ENCODE measurements around the gene AKAP5. TPM values are rescaled to one million over a fixed set of nuclear protein-coding genes. Genes with fewer than 3 reads are reported as not detected.

The AKAP5 gene
- total and polyA plus RNA-seq, 4 experiments from 2014 or later: 0.11 to 0.20 (median 0.14) TPM; not detected in 1

GRCh38 chr14:64503434-64504309 is 38.4 kb downstream of the AKAP5 start, which contains the start of gene ZBTB25:
TSS of gene ZBTB25 (minus strand) at chr14:64503838. CDS start at chr14:64490533, 13,305 bp downstream.
- Mint-ChIP-seq H3K27me3 (peaks cover 0 to 2% of the 10 kb centered on the region in 2 donors), H3K4me3 (peak within 1 kb of the TSS; percentile 96 to 100 (median 98)), H3K27ac (peak within 1 kb of the TSS; percentile 99 to 100 (median 100)), H3K36me3 (peaks cover 0 to 41% of the 10 kb centered on the region in 2 donors), H3K9me3 (peaks cover 0 to 3% (median 0%) of the 10 kb centered on the region in 8 donors), H3K4me1 (peaks cover 33 to 84% (median 42%) of the 10 kb centered on the region in 4 donors)
- peak; percentile 97 to 100 (median 98) for DNase-seq
- intact Hi-C loops (cut with micrococcal nuclease): loop anchor here (1.0 to 2.0 kb wide), 6 partner anchors 8 to 651 kb away; partner anchors contain the start of genes CHURC1 and SYNE2
- Histone ChIP-seq H3K27ac (ENCODE audit: low read depth, low read length) (peak within 1 kb of the TSS; percentile 100), H3K27me3 (ENCODE audit: insufficient read depth, low read length) (no peaks in the 10 kb centered on the region), H3K36me3 (ENCODE audit: insufficient read depth, low read length) (no peaks in the 10 kb centered on the region), H3K4me3 (ENCODE audit: low read length in 2 of 2) (peak within 1 kb of the TSS; percentile 78 to 87), H3K9me3 (ENCODE audit: control insufficient read depth in 1 of 2, low read length in 2 of 2) (no peaks in the 10 kb centered on the region), H3K4me1 (ENCODE audit: insufficient read depth, low read length) (peaks cover 59% of the 10 kb centered on the region)
- ChIA-PET POLR2A (ENCODE audit: partially characterized antibody) (interaction anchor here (0.6 to 12.6 kb wide), 31 partner anchors 8 to 908 kb away, joined by 3 to 318 read pairs (median 5); partner anchors contain the start of genes AKAP5, HSPA2, MTHFD1 and SPTB), CTCF (ENCODE audit: partially characterized antibody) (interaction anchor here (1.1 to 5.3 kb wide), 7 partner anchors 7 to 75 kb away, joined by 4 to 28 read pairs (median 8); no protein-coding TSS in a partner anchor)

- intact Hi-C loops (cut with micrococcal nuclease): loop anchor here (1.0 kb wide), 1 partner anchor 410 kb away; the partner anchor contains the start of gene CHURC1
- H3K27me3 Mint-ChIP-seq: peaks cover 0 to 2% of the 10 kb centered on the region in 2 donors
- ChIA-PET POLR2A (ENCODE audit: partially characterized antibody) (interaction anchor here (0.9 to 12.6 kb wide), 29 partner anchors 9 to 907 kb away, joined by 3 to 318 read pairs (median 4); partner anchors contain the start of genes AKAP5, HSPA2, MTHFD1 and SPTB), CTCF (ENCODE audit: partially characterized antibody) (interaction anchor here (1.0 to 5.3 kb wide), 3 partner anchors 19 to 74 kb away, joined by 3 to 28 read pairs (median 8); no protein-coding TSS in a partner anchor)
- peak; percentile 86 to 92 (median 89) for DNase-seq
- H3K4me3 Mint-ChIP-seq: peak within 1 kb of the TSS; percentile 95 to 100 (median 98)
- peaks cover 0 to 37% of the 10 kb centered on the region in 2 donors for H3K36me3 Mint-ChIP-seq
- H3K4me1 Mint-ChIP-seq: peaks cover 39 to 84% (median 45%) of the 10 kb centered on the region in 4 donors
- Histone ChIP-seq H3K4me3 (ENCODE audit: low read length in 2 of 2) (peak within 1 kb of the TSS; percentile 78 to 87), H3K27me3 (ENCODE audit: insufficient read depth, low read length) (no peaks in the 10 kb centered on the region), H3K4me1 (ENCODE audit: insufficient read depth, low read length) (peaks cover 59% of the 10 kb centered on the region), H3K9me3 (ENCODE audit: control insufficient read depth in 1 of 2, low read length in 2 of 2) (no peaks in the 10 kb centered on the region), H3K27ac (ENCODE audit: low read depth, low read length) (peak within 1 kb of the TSS; percentile 100), H3K36me3 (ENCODE audit: insufficient read depth, low read length) (no peaks in the 10 kb centered on the region)
- peaks cover 0 to 3% (median 0%) of the 10 kb centered on the region in 8 donors for H3K9me3 Mint-ChIP-seq
- H3K27ac Mint-ChIP-seq: peak within 1 kb of the TSS; percentile 99 to 100 (median 100)
Measured at GRCh38 chr14:64504310-64504896, 39.1 kb downstream of the AKAP5 start, which contains the start of gene ZBTB1. TSS of gene ZBTB1 (plus strand) at chr14:64504770. CDS start at chr14:64521505, 16,735 bp downstream.

GRCh38 chr14:64504897-64505794 is 39.8 kb downstream of the AKAP5 start:
- Mint-ChIP-seq H3K4me3 (peak overlapping the region; percentile 92 to 100 (median 98)), H3K27ac (peak overlapping the region; percentile 99 to 100 (median 100)), H3K4me1 (peaks cover 35 to 82% (median 43%) of the 10 kb centered on the region in 4 donors), H3K9me3 (peaks cover 0 to 3% (median 0%) of the 10 kb centered on the region in 8 donors), H3K27me3 (peaks cover 0 to 2% of the 10 kb centered on the region in 2 donors), H3K36me3 (peaks cover 0 to 30% of the 10 kb centered on the region in 2 donors)
- CTCF ChIA-PET (ENCODE audit: partially characterized antibody): interaction anchor here (1.0 to 5.3 kb wide), 4 partner anchors 16 to 75 kb away, joined by 3 to 28 read pairs (median 6); no protein-coding TSS in a partner anchor
- no peaks in the 10 kb centered on the region for H3K9me3 ChIP-seq (ENCODE audit: control insufficient read depth in 1 of 2, low read length in 2 of 2)
- DNase-seq: peak; percentile 85 to 91 (median 87)
- no peaks in the 10 kb centered on the region for H3K36me3 ChIP-seq (ENCODE audit: insufficient read depth, low read length)
- H3K27ac ChIP-seq (ENCODE audit: low read depth, low read length): peak overlapping the region; percentile 100
- intact Hi-C loops (cut with micrococcal nuclease): loop anchor here (1.0 kb wide), 3 partner anchors 35 to 409 kb away; partner anchors contain the start of genes CHURC1, HSPA2 and MTHFD1
- no peaks in the 10 kb centered on the region for H3K27me3 ChIP-seq (ENCODE audit: insufficient read depth, low read length)
- peaks cover 59% of the 10 kb centered on the region for H3K4me1 ChIP-seq (ENCODE audit: insufficient read depth, low read length)
- POLR2A ChIA-PET (ENCODE audit: partially characterized antibody): interaction anchor here (0.9 to 12.6 kb wide), 28 partner anchors 8 to 907 kb away, joined by 3 to 318 read pairs (median 4); partner anchors contain the start of genes AKAP5, HSPA2, MTHFD1 and SPTB
- H3K4me3 ChIP-seq (ENCODE audit: low read length in 2 of 2): peak overlapping the region; percentile 78 to 87

DNA sequence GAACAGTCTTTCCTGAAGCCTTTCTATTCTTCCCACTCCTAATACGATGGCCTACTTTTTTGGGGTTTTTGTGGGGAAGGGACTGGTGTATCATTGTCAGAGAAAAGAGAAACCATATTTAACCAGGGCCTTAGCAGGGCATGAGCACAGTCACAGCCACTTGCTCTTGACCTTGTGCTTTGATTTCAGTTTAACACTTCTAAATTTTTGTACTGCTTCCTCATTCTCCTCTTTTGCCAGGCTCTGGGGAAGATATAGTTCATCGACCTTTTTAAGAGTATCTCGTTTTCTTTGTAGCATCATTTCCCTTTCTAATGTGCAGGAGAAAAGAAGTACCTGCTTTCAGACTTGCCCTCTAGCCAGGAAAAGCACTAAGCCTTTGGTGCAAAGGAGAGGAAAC is 41.4 kb downstream of the AKAP5 start:
- peaks cover 48 to 82% (median 55%) of the 10 kb centered on the region in 4 donors for H3K4me1 Mint-ChIP-seq
- peak overlapping the region; percentile 100 for H3K27ac ChIP-seq (ENCODE audit: low read depth, low read length)
- peak in 1 of 5 donors; percentile 18 for DNase-seq
- H3K9me3 ChIP-seq (ENCODE audit: control insufficient read depth in 1 of 2, low read length in 2 of 2): no peaks in the 10 kb centered on the region
- peaks cover 5% of the 10 kb centered on the region for H3K36me3 ChIP-seq (ENCODE audit: insufficient read depth, low read length)
- H3K27me3 ChIP-seq (ENCODE audit: insufficient read depth, low read length): no peaks in the 10 kb centered on the region
- H3K27me3 Mint-ChIP-seq: peaks cover 0 to 2% of the 10 kb centered on the region in 2 donors
- ChIA-PET POLR2A (ENCODE audit: partially characterized antibody) (interaction anchor here (2.9 to 12.6 kb wide), 3 partner anchors 8 to 35 kb away, joined by 13 to 318 read pairs (median 75); partner anchors contain the start of gene HSPA2), CTCF (ENCODE audit: partially characterized antibody) (interaction anchor here (6.0 kb wide), 1 partner anchor 12 kb away, joined by 69 read pairs; no protein-coding TSS in a partner anchor)
- H3K4me3 Mint-ChIP-seq: peak overlapping the region; percentile 86 to 100 (median 92)
- H3K36me3 Mint-ChIP-seq: peaks cover 0 to 31% of the 10 kb centered on the region in 2 donors
- H3K27ac Mint-ChIP-seq: peak overlapping the region; percentile 94 to 100 (median 99)
- intact Hi-C loops (cut with micrococcal nuclease): no loop called here
- H3K4me1 ChIP-seq (ENCODE audit: insufficient read depth, low read length): peaks cover 60% of the 10 kb centered on the region
- peaks cover 0 to 3% (median 0%) of the 10 kb centered on the region in 8 donors for H3K9me3 Mint-ChIP-seq
- H3K4me3 ChIP-seq (ENCODE audit: low read length in 2 of 2): peak overlapping the region; percentile 78 to 87

DNA sequence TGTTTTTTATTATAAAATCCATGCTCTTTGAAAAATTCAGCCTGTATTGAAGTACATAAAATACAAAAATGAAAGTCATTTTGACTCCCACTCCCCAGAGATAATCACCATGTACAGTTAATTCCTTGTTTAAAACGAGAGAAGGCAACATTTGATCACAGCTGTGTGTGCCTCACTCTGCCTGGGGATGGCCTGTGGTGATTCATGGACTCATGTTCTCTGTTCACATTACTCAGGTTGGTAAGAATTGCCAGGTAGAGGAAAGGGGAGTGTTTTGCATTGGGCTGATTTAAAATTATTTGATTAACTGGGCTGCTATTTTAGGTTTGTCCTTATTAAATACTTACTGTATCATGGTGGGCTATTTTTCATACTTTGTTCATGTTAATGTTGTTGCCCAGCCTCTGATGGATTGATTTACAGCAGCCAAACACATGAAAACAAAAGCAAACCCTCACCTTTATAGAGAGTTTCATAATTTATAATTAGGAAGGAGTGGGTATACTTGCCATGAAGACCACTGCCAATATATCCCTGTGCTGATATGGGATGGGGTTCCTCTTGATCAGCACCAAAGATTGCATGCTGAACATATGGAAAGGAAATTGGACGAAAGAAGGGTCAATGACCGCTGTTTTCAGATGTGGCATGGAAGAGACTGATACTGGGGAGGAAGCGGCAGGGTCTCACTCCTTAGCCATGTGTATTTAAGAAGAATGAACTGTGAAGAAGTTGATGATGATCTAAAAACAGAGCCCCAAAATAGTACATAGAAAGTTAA is 42.3 kb downstream of the AKAP5 start:
- ChIA-PET CTCF (ENCODE audit: partially characterized antibody) (interaction anchor here (1.0 to 6.0 kb wide), 4 partner anchors 13 to 120 kb away, joined by 3 to 109 read pairs (median 50); no protein-coding TSS in a partner anchor), POLR2A (ENCODE audit: partially characterized antibody) (interaction anchor here (0.6 to 12.6 kb wide), 3 partner anchors 20 to 78 kb away, joined by 3 to 318 read pairs (median 3); no protein-coding TSS in a partner anchor)
- no peaks in the 10 kb centered on the region for H3K27me3 ChIP-seq (ENCODE audit: insufficient read depth, low read length)
- H3K36me3 ChIP-seq (ENCODE audit: insufficient read depth, low read length): peaks cover 6% of the 10 kb centered on the region
- H3K4me3 Mint-ChIP-seq: peak overlapping the region; percentile 86 to 100 (median 92)
- peak overlapping the region; percentile 81 to 100 (median 99) for H3K27ac Mint-ChIP-seq
- peak overlapping the region in 1 of 2 donors; percentile 87 for H3K4me3 ChIP-seq (ENCODE audit: low read length in 2 of 2)
- H3K4me1 Mint-ChIP-seq: peaks cover 50 to 82% (median 59%) of the 10 kb centered on the region in 4 donors
- H3K36me3 Mint-ChIP-seq: peaks cover 0 to 29% of the 10 kb centered on the region in 2 donors
- H3K9me3 Mint-ChIP-seq: peaks cover 0 to 3% (median 0%) of the 10 kb centered on the region in 8 donors
- intact Hi-C loops (cut with micrococcal nuclease): no loop called here
- peak in 1 of 5 donors; percentile 53 for DNase-seq
- H3K9me3 ChIP-seq (ENCODE audit: control insufficient read depth in 1 of 2, low read length in 2 of 2): no peaks in the 10 kb centered on the region
- peak overlapping the region; percentile 100 for H3K27ac ChIP-seq (ENCODE audit: low read depth, low read length)
- peaks cover 62% of the 10 kb centered on the region for H3K4me1 ChIP-seq (ENCODE audit: insufficient read depth, low read length)
- peaks cover 0 to 2% of the 10 kb centered on the region in 2 donors for H3K27me3 Mint-ChIP-seq

Data from CD4-positive, alpha-beta memory T cell (primary cell).